IMR-90 (cell line): ENCODE data around the gene ONECUT1. TPM values are rescaled to one million over a fixed set of nuclear protein-coding genes. Genes with fewer than 3 reads are reported as not detected.

Experiments
- ATAC-seq: fragments of 200-7000 bp; cut with Tn5 transposase; 2 replicates; pipeline ENCODE4 v1.9.1; 2020; ENCODE audit warnings: low read depth, mild to moderate bottlenecking, moderate library complexity
- BruUV-seq: library from RNA; stranded (reverse); fragments of 400-500 nt; replicated peaks from 2 replicates; lab custom pipeline; 2021; lab: Mats Ljungman, UMichigan
- CTCF ChIA-PET: fragments of 300-600 bp; formaldehyde crosslinking; extraction: SDS; loops from one replicate; lab custom pipeline; 2021; ENCODE audit warnings: antibody characterized with exemption; lab: Yijun Ruan, JAX
- POLR2A ChIA-PET: fragments of 300-600 bp; sonication (Branson Sonifier 250); formaldehyde crosslinking; loops from one replicate; lab custom pipeline; 2022; ENCODE audit warnings: antibody characterized with exemption; ENCODE audit not compliant: unreplicated experiment; lab: Charles Lee
- DNase-seq: peaks from one replicate; pipeline ENCODE4 v3.0.0; 2013
- H2AFZ ChIP-seq: replicated peaks from 2 replicates; pipeline ENCODE3; 2013; ENCODE audit warnings: low read length, mild to moderate bottlenecking; ENCODE audit not compliant: poor library complexity
- H2AK5ac ChIP-seq: 2 replicates; pipeline ENCODE4 v1.6.1; 2013; ENCODE audit warnings: low read depth, low read length, inconsistent platforms
- H2AK9ac ChIP-seq: replicated peaks from 2 replicates; pipeline ENCODE3; 2013; ENCODE audit warnings: mild to moderate bottlenecking, low read depth, low read length, moderate library complexity; ENCODE audit not compliant: poor library complexity
- H2BK120ac ChIP-seq: 2 replicates; pipeline ENCODE4 v1.6.1; 2013; ENCODE audit warnings: low read depth, low read length, inconsistent platforms
- H2BK15ac ChIP-seq: 3 replicates; pipeline ENCODE4 v1.6.1; 2013; ENCODE audit warnings: low read depth, low read length, inconsistent platforms
- H2BK20ac ChIP-seq: 2 replicates; pipeline ENCODE4 v1.6.1; 2013; ENCODE audit warnings: low read depth, mild to moderate bottlenecking, inconsistent platforms, low read length, moderate library complexity
- H2BK5ac ChIP-seq: 2 replicates; pipeline ENCODE4 v1.6.1; 2013; ENCODE audit warnings: mild to moderate bottlenecking, low read depth, low read length, inconsistent platforms; ENCODE audit not compliant: poor library complexity, severe bottlenecking
- H3K14ac ChIP-seq: replicated peaks from 2 replicates; pipeline ENCODE4 v1.6.1; 2013; ENCODE audit warnings: low read depth, low read length, inconsistent platforms
- H3K18ac ChIP-seq: 2 replicates; pipeline ENCODE4 v1.6.1; 2013; ENCODE audit warnings: low read depth, low read length, control low read depth
- H3K23ac ChIP-seq: 2 replicates; pipeline ENCODE4 v1.6.1; 2013; ENCODE audit warnings: low read depth, low read length, inconsistent platforms
- H3K27ac ChIP-seq: 2 replicates; pipeline ENCODE4 v1.5.1; 2013; ENCODE audit warnings: mild to moderate bottlenecking, control low read depth, low read length; ENCODE audit not compliant: insufficient read depth
- H3K27me3 ChIP-seq: 2 replicates; pipeline ENCODE4 v1.6.1; 2013; ENCODE audit warnings: low read length; ENCODE audit not compliant: control insufficient read depth, insufficient read depth
- H3K36me3 ChIP-seq: 2 replicates; pipeline ENCODE4 v1.6.1; 2013; ENCODE audit warnings: low read length, mixed read lengths; ENCODE audit not compliant: control insufficient read depth, insufficient read depth
- H3K4ac ChIP-seq: 2 replicates; pipeline ENCODE4 v1.6.1; 2013; ENCODE audit warnings: low read depth, low read length, inconsistent platforms
- H3K4me1 ChIP-seq: 2 replicates; pipeline ENCODE4 v1.6.1; 2013; ENCODE audit warnings: low read length, mixed read lengths; ENCODE audit not compliant: control insufficient read depth, insufficient read depth
- H3K4me2 ChIP-seq: 2 replicates; pipeline ENCODE4 v1.6.1; 2013; ENCODE audit warnings: low read depth, mild to moderate bottlenecking, control low read depth, low read length, moderate library complexity
- H3K4me3 ChIP-seq: 2 replicates; pipeline ENCODE4 v1.5.1; 2013; ENCODE audit warnings: low read depth, mild to moderate bottlenecking, control low read depth, low read length, moderate library complexity; ENCODE audit not compliant: insufficient read depth
- H3K56ac ChIP-seq: 2 replicates; pipeline ENCODE4 v1.6.1; 2013; ENCODE audit warnings: low read length, inconsistent platforms; ENCODE audit not compliant: insufficient read depth; ENCODE audit errors: extremely low read depth
- H3K79me1 ChIP-seq, 2 experiments: 2 replicates each; pipeline ENCODE4 v1.6.1; 2013; ENCODE audit warnings: low read length in 2 of 2, inconsistent platforms in 1 of 2, low read depth in 1 of 2
- H3K9ac ChIP-seq: 2 replicates; pipeline ENCODE4 v1.6.1; 2013; ENCODE audit warnings: low read depth, low read length, control low read depth
- H3K9me1 ChIP-seq: 2 replicates; pipeline ENCODE4 v1.6.1; 2013; ENCODE audit warnings: low read length, inconsistent platforms; ENCODE audit not compliant: insufficient read depth
- H3K9me3 ChIP-seq: 2 replicates; pipeline ENCODE4 v1.6.1; 2013; ENCODE audit warnings: low read length; ENCODE audit not compliant: control insufficient read depth, insufficient read depth
- H4K20me1 ChIP-seq: 2 replicates; pipeline ENCODE4 v1.6.1; 2013; ENCODE audit warnings: low read length, inconsistent platforms; ENCODE audit not compliant: insufficient read depth
- H4K5ac ChIP-seq: 2 replicates; pipeline ENCODE4 v1.6.1; 2013; ENCODE audit warnings: mild to moderate bottlenecking, low read depth, low read length, control low read depth
- H4K8ac ChIP-seq, 2 experiments: 2 replicates each; pipeline ENCODE4 v1.6.1; 2013; ENCODE audit warnings: low read depth in 2 of 2, low read length in 2 of 2, control low read depth in 1 of 2, inconsistent platforms in 1 of 2
- H4K91ac ChIP-seq: 2 replicates; pipeline ENCODE4 v1.6.1; 2013; ENCODE audit warnings: low read depth, low read length, inconsistent platforms; ENCODE audit not compliant: insufficient read depth
- BHLHE40 ChIP-seq: fragments of 150-350 bp; IDR thresholded peaks from 2 replicates; pipeline ENCODE4 v1.6.1; 2016; ENCODE audit warnings: mild to moderate bottlenecking, low read depth, low read length
- CEBPB ChIP-seq: IDR thresholded peaks from 2 replicates; pipeline ENCODE4 v1.6.1; 2012; ENCODE audit warnings: low read depth, low read length, improper control_type of control experiment
- CHD1 ChIP-seq: IDR thresholded peaks from 2 replicates; pipeline ENCODE4 v1.6.1; 2012; ENCODE audit warnings: low read depth, low read length, improper control_type of control experiment
- FOS ChIP-seq: fragments of 150-350 bp; IDR thresholded peaks from 2 replicates; pipeline ENCODE4 v1.6.1; 2016; ENCODE audit warnings: low read depth, low read length
- MAFK ChIP-seq: IDR thresholded peaks from 2 replicates; pipeline ENCODE4 v1.6.1; 2012; ENCODE audit warnings: low read depth, low read length, improper control_type of control experiment
- MXI1 ChIP-seq: IDR thresholded peaks from 2 replicates; pipeline ENCODE4 v1.6.1; 2012; ENCODE audit warnings: low read depth, mild to moderate bottlenecking, low read length, moderate library complexity, borderline replicate concordance
- NFE2L2 ChIP-seq: fragments of 150-350 bp; IDR thresholded peaks from 2 replicates; pipeline ENCODE4 v1.6.1; 2016; ENCODE audit warnings: low read depth, mild to moderate bottlenecking, low read length
- POLR2A ChIP-seq: IDR thresholded peaks from 2 replicates; pipeline ENCODE4 v1.6.1; 2012; ENCODE audit warnings: mild to moderate bottlenecking, low read depth, low read length
- RAD21 ChIP-seq: IDR thresholded peaks from 2 replicates; pipeline ENCODE4 v1.6.1; 2012; ENCODE audit warnings: low read length, improper control_type of control experiment
- RCOR1 ChIP-seq: IDR thresholded peaks from 2 replicates; pipeline ENCODE4 v1.6.1; 2012; ENCODE audit warnings: mild to moderate bottlenecking, low read length, improper control_type of control experiment; ENCODE audit not compliant: insufficient replicate concordance
- SMC3 ChIP-seq: fragments of 150-350 bp; IDR thresholded peaks from 2 replicates; pipeline ENCODE4 v1.6.1; 2016; ENCODE audit warnings: low read depth, mild to moderate bottlenecking, antibody characterized with exemption, low read length, moderate library complexity
- WGBS, 2 experiments: methylation state at CpG; one replicate each; pipeline versions ENCODE4 v1.1.5 to v1.1.7; 2013; ENCODE audit warnings: missing lambda C conversion rate in 2 of 2; ENCODE audit not compliant: insufficient read length in 1 of 2; ENCODE audit errors: extremely low coverage in 2 of 2; 5-methylcytosine and 5-hydroxymethylcytosine counted together
- dilution Hi-C: fragments of 300-500 bp; cut with HindIII; formaldehyde crosslinking; loops from one replicate; pipeline ENCODE4 v1.14.3; 2018; ENCODE audit warnings: low sequenced_read_pairs; ENCODE audit not compliant: unreplicated experiment
- in situ Hi-C: fragments of 300-500 bp; cut with MboI; formaldehyde crosslinking; loops from 3 replicates; pipeline ENCODE4 v1.14.3; 2019; ENCODE audit warnings: low sequenced_read_pairs, inconsistent platforms, mixed read lengths
- intact Hi-C: fragments of 100-400 bp; cut with micrococcal nuclease; formaldehyde crosslinking; loops from 2 replicates; pipeline ENCODE4 v1.10.0; 2022
- polyA plus RNA-seq, 3 experiments: library from polyadenylated mRNA; depleted of rRNA; stranded (reverse); fragments of >200 nt; gene quantifications; 2 replicates each; pipeline ENCODE4 v1.2.3, GENCODE V29; 2012; ENCODE audit warnings: low replicate concordance in 1 of 3
- total RNA-seq: library from RNA; depleted of rRNA; stranded (reverse); fragments of >200 nt; gene quantifications from 2 replicates; pipeline ENCODE4 v1.2.3, GENCODE V29; 2012
- TF ChIP-seq, protein P1 (sequence below): fragments of 150-350 bp; IDR thresholded peaks from 2 replicates; pipeline ENCODE4 v1.6.1; 2017; ENCODE audit warnings: mild to moderate bottlenecking, antibody characterized with exemption, low read length, low read depth
- TF ChIP-seq, protein P2 (sequence below): conservative IDR thresholded peaks from 2 replicates; pipeline ENCODE4 v1.5.1; 2012; ENCODE audit warnings: mild to moderate bottlenecking, low read depth, low read length, improper control_type of control experiment
- TF ChIP-seq, protein P3 (sequence below): fragments of 150-350 bp; IDR thresholded peaks from 2 replicates; pipeline ENCODE4 v1.6.1; 2016; ENCODE audit warnings: low read depth, mild to moderate bottlenecking, low read length, moderate library complexity, borderline replicate concordance

Gene ONECUT1
- total and polyA plus RNA-seq, 2 of the 4 experiments (the other 2 are of a cell fraction): not detected

DNA sequence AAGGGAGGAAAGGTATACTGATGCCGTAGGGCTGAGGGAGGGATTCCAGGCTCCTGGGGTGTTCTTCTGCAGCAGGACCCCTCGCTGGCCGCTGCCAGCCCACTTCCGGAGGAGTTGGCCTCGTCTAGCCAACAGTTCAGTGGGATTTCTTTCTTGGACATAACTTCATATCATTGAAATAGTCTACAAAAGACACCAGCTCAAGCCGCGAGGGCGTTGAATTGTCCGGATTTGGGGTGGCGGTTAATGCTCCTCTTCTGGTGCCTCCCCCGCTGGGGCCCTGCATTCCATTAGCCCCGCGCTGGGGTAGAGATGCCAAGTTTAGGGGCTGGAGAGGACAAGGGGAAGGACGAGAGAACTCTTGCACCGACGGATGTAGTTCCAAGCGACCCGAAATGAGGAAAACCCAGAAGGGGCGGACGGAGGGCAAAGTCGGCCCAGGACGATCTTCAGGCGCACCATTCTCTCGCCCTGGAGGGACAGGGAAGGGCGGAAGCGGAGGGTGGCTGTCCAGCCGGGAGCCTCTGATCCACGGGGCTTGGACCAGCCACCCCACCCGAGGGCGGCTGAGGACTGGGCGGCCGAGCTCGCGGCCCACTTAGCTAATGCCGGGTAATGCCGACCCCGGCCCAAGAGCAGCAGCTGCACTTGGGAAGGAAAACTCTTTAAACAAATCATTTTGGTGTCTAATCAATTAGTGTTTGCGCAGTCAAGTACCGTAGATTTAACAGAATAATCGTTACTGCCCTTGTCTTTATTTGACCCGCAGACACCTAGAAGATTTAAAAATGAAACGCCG, 4.7 kb upstream of the ONECUT1 start:
- Histone ChIP-seq H3K9ac (no peak overlapping the region), H4K91ac (no peak overlapping the region), H2BK120ac (no peak overlapping the region), H3K4me3 (no peak overlapping the region), H3K9me3 (peaks cover 13% of the 10 kb centered on the region), H3K14ac (no peak overlapping the region), H3K23ac (no peak overlapping the region), H3K79me1 (no peaks in the 10 kb centered on the region), H2BK15ac (no peak overlapping the region), H3K4me1 (no peaks in the 10 kb centered on the region; the same call in 1 of the 2 replicates), H3K56ac (no peak overlapping the region), H2BK5ac (no peak overlapping the region), H2AFZ (no peak overlapping the region), H3K18ac (no peak overlapping the region), H4K20me1 (no peaks in the 10 kb centered on the region), H3K9me1 (no peaks in the 10 kb centered on the region), H4K5ac (no peak overlapping the region), H3K4ac (no peak overlapping the region), H3K36me3 (no peaks in the 10 kb centered on the region), H2AK9ac (no peak overlapping the region), H3K27me3 (peaks cover 91% of the 10 kb centered on the region), H2BK20ac (no peak overlapping the region), H2AK5ac (no peak overlapping the region), H3K27ac (no peak overlapping the region), H3K4me2 (no peak overlapping the region), H4K8ac (no peak overlapping the region)
- dilution Hi-C loops: no loop called here
- DNase-seq (no peak), ATAC-seq (no peak)
- ChIA-PET POLR2A (no interaction called here), CTCF (interaction anchor here (0.6 kb wide), 1 partner anchor 25 kb away, joined by 3 read pairs; no protein-coding TSS in a partner anchor)
- in situ Hi-C loops: no loop called here
- TF ChIP-seq RCOR1 (no peak), BHLHE40 (no peak), RAD21 (no peak), FOS (no peak), CHD1 (no peak), POLR2A (no peak), CEBPB (no peak), NFE2L2 (no peak), MXI1 (no peak), MAFK (no peak), SMC3 (no peak)
- TF ChIP-seq, protein P1, sequence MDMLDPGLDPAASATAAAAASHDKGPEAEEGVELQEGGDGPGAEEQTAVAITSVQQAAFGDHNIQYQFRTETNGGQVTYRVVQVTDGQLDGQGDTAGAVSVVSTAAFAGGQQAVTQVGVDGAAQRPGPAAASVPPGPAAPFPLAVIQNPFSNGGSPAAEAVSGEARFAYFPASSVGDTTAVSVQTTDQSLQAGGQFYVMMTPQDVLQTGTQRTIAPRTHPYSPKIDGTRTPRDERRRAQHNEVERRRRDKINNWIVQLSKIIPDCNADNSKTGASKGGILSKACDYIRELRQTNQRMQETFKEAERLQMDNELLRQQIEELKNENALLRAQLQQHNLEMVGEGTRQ: no peak
- TF ChIP-seq, protein P2, sequence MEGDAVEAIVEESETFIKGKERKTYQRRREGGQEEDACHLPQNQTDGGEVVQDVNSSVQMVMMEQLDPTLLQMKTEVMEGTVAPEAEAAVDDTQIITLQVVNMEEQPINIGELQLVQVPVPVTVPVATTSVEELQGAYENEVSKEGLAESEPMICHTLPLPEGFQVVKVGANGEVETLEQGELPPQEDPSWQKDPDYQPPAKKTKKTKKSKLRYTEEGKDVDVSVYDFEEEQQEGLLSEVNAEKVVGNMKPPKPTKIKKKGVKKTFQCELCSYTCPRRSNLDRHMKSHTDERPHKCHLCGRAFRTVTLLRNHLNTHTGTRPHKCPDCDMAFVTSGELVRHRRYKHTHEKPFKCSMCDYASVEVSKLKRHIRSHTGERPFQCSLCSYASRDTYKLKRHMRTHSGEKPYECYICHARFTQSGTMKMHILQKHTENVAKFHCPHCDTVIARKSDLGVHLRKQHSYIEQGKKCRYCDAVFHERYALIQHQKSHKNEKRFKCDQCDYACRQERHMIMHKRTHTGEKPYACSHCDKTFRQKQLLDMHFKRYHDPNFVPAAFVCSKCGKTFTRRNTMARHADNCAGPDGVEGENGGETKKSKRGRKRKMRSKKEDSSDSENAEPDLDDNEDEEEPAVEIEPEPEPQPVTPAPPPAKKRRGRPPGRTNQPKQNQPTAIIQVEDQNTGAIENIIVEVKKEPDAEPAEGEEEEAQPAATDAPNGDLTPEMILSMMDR: no peak
- TF ChIP-seq, protein P3, sequence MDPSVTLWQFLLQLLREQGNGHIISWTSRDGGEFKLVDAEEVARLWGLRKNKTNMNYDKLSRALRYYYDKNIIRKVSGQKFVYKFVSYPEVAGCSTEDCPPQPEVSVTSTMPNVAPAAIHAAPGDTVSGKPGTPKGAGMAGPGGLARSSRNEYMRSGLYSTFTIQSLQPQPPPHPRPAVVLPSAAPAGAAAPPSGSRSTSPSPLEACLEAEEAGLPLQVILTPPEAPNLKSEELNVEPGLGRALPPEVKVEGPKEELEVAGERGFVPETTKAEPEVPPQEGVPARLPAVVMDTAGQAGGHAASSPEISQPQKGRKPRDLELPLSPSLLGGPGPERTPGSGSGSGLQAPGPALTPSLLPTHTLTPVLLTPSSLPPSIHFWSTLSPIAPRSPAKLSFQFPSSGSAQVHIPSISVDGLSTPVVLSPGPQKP: no peak
- WGBS, 2 experiments: 4% methylated on average over 30 of the region's 43 CpGs; no CpG with 5 or more reads in 1 of the 2 experiments
- BruUV-seq: no TSS peak
- intact Hi-C loops: no loop called here
